IPS DF 6.9 (cell line): ENCODE data around the gene P4HB.

Experiments used
- DNase-seq: peaks from one replicate; pipeline ENCODE4 v3.0.0-alpha.2; 2013; ENCODE audit warnings: low read depth, low spot score
- H3K27ac ChIP-seq: one replicate; pipeline ENCODE4 v1.5.1; 2013; ENCODE audit warnings: low read length, control low read depth
- H3K27me3 ChIP-seq: 2 replicates; pipeline ENCODE4 v1.6.1; 2013; ENCODE audit warnings: mild to moderate bottlenecking, low read length; ENCODE audit not compliant: control insufficient read depth, insufficient read depth
- H3K36me3 ChIP-seq: 2 replicates; pipeline ENCODE4 v1.6.1; 2013; ENCODE audit warnings: low read length; ENCODE audit not compliant: control insufficient read depth, insufficient read depth
- H3K4me1 ChIP-seq: 2 replicates; pipeline ENCODE4 v1.6.1; 2013; ENCODE audit warnings: low read length; ENCODE audit not compliant: control insufficient read depth, insufficient read depth
- H3K4me3 ChIP-seq: 2 replicates; pipeline ENCODE4 v1.5.1; 2013; ENCODE audit warnings: mild to moderate bottlenecking, low read length
- H3K9me3 ChIP-seq: 2 replicates; pipeline ENCODE4 v1.6.1; 2013; ENCODE audit warnings: low read length, inconsistent platforms; ENCODE audit not compliant: control insufficient read depth, insufficient read depth
- WGBS: extraction: QIAGEN DNeasy Blood & Tissue Kit; methylation state at CpG from one replicate; pipeline ENCODE4 v1.1.7; 2013; ENCODE audit warnings: mixed read lengths, missing lambda C conversion rate; ENCODE audit not compliant: insufficient read length, insufficient coverage; 5-methylcytosine and 5-hydroxymethylcytosine counted together

P4HB gene

GRCh38 chr17:81794509-81794908, 65.8 kb downstream of the P4HB start:
- WGBS = no CpG with 5 or more reads among the region's 8 CpGs
- H3K9me3 ChIP-seq = no peaks in the 10 kb centered on the region
- no peak for DNase-seq
- H3K27ac ChIP-seq = no peak overlapping the region
- H3K4me1 ChIP-seq = no peaks in the 10 kb centered on the region
- H3K36me3 ChIP-seq = no peaks in the 10 kb centered on the region
- no peaks in the 10 kb centered on the region for H3K27me3 ChIP-seq
- no peak overlapping the region for H3K4me3 ChIP-seq

GRCh38 chr17:81794074-81794476, 66.3 kb downstream of the P4HB start:
- no peak overlapping the region for H3K27ac ChIP-seq
- DNase-seq = no peak
- no peaks in the 10 kb centered on the region for H3K27me3 ChIP-seq
- no peaks in the 10 kb centered on the region for H3K4me1 ChIP-seq
- no peaks in the 10 kb centered on the region for H3K9me3 ChIP-seq
- H3K36me3 ChIP-seq = no peaks in the 10 kb centered on the region
- H3K4me3 ChIP-seq = no peak overlapping the region
- no CpG with 5 or more reads among the region's 3 CpGs for WGBS
